CD4-positive, alpha-beta T cell treated with Interleukin-10 for 1 hour (primary cell): ENCODE measurements around the gene HSPA1A.
"Not testable (repeated sequence)": the region's sequence is repeated elsewhere in the genome, so short reads cannot be mapped to it uniquely, and the experiment has no call there.

Experiments used
- DNase-seq: peaks from one replicate; pipeline ENCODE4 v3.0.0-alpha.2; 2020

The HSPA1A gene

DNA sequence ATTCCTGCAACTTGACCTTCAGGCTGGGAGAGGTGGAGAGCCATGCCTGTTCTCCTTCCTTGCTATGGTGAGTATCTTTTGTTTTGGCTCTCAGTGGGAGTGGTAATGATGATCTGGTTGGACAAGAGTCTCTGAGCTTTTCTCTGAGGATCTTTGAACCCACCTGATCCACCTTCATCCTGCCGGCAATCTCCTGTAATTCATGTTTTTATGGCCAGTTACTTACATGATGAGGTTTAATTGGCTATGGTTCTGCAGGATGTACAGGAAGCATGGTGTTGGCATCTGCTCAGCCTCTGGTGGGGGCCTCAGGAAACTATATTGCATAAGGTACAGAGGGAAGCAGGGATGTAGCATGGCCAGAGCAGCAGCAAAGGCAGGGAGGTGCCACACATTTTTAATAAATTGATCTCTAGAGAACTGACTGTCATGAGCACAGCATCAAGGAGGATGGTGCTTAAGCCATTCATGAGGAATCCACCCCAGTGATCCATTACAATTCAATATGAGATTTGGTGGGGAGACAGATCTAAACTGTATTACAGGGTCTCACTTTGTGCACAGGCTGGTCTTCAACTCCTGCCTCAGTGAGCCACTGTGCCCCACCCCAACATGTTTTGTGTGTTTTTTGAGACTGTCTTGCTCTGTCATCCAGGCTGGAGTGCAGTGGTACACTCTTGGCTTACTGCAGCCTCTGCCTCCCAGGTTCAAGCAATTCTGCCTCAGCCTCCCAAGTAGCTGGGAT is 22.2 kb downstream of the HSPA1A start:
- no peak for DNase-seq

- DNase-seq: not testable (repeated sequence)
Observed at GRCh38 chr6:31838114-31838553, 22.8 kb downstream of the HSPA1A start.

DNA sequence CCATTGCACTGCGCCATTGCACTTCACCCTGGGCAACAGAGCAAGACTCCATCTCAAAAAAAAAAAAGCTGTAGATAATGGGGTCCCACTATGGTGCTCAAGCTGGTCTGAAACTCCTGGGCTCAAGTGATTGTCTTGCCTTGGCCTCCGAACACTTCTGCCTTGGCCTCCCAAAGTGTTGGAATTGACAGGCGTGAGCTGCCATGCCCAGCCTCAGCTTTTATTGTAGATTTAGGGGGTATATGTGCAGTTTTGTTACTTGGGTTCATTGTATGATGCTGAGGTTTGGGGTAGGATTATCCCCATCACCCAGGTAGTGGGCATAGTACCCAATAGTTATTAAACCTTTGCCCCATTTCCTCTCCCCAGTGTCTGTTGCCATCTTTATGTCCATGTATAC is 23.6 kb downstream of the HSPA1A start:
- DNase-seq: no peak

DNA sequence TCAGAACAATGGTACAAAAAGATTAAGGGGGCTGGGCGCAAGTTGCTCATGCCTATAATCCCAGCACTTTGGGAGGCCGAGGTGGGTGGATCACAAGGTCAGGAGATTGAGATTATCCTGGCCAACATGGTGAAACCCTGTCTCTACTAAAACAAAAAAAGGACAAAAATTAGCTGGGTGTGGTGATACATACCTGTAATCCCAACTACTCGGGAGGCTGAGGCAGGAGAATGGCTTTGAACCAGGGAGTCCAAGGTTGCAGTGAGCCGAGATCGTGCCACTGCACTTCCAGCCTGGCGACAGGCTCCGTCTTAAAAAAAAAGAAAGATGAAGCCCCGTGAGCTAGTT is 24.4 kb downstream of the HSPA1A start:
- not testable (repeated sequence) for DNase-seq

DNA sequence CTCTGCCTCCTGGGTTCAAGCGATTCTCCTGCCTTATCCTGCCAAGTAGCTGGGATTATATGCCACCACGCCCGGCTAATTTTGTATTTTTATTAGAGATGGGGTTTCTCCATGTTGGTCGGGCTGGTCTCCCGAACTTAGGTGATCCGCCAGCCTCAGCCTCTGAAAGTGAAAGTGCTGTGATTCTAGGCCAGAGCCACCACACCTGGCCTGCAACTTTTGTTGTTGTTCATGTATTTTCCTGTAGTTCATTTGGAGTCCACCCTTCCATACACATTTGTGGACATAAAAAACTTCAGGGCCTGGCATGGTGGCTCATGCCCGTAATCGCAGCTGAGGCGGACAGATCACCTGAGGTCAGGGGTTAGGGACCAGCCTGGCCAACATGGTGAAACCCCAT is 26.7 kb downstream of the HSPA1A start:
- DNase-seq: no peak

DNA sequence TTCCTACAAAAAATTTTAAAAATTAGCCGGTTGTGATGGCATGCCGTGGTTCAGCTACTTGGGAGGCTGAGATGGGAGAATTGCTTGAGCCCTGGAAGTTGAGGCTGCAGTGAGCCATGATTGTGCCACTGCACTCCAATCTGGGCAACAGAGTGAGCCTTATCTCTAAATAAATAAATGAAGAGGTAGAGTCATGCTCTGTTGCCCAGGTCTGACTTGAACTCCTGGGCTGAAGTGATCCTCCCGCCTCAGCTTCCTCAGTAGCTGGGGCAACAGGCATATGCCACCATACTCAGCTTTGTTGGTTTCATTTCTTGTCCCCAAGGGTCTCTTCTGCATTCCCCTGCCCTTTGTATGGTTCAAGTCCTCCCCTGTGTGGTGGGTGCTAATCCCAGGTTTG is 29.2 kb downstream of the HSPA1A start:
- no peak for DNase-seq

DNA sequence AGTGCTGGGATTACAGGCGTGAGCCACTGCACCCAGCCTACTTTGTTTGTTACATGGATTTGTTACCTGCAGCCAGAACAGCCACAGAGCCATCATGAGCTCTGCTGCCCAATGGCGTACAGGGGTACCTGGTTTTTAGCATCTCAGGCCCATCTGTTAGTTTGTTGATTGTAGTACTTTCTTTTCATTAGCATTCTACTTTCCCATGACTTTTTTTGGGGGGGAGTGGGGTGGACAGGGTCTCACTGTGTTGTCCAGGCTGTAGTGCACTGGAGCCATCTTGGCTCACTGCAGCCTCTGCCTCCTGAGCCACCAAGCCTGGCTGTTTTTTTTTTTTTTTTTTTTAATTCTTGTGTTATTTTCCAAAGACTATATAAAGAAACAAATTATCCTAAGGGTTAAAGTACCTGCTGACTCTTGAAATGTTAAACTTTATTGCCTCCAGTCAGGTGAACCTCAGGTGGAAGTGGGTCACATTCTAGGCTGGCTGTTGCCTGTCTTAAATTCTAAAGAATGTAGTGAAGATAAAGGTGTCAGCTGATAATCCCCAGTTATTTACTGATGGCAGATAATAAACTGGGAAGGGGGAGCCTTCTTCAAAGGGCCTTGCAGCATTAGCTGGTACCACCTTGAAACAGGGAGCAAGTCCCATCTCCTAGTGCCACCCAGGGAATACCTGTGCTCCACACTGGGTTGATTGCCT is 32.1 kb downstream of the HSPA1A start:
- no peak for DNase-seq

DNA sequence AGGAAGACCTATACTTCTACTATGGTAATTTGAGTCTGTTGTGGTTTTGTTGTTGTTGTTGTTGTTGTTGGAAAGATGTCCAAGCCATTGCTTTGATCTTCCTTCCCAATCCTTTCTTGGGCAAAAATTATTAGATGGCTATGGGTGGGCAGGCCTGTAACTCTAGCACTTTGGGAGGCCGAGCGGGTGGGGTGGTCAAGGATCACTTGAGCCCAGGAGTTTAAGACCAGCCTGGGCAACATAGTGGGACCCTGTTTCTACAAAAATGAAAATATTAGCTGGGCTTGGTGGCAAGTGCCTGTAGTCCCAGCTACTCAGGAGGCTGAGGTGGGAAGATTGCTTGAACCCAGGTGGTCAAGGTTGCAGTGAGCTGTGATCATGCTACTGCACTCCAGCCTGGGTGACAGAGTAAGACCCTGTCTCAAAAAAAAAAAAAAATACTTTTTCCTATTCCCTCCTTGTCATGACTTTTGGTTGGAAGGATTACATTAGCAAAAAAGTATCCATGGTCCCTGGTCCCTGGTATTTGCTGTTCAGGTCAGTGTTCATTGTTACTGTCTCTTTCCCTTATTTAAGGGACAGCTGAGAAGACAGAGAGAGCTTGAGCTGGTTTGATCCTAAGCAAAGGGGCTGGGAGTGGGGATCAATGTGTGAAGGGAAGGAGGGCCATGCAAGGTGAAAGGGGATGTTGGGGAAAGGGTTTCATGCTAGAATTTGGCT is 35.6 kb downstream of the HSPA1A start:
- DNase-seq: no peak

GRCh38 chr6:31851485-31851832 is 36.1 kb downstream of the HSPA1A start:
- no peak for DNase-seq

- DNase-seq: not testable (repeated sequence)
Observed at GRCh38 chr6:31851980-31852718, 36.8 kb downstream of the HSPA1A start.

- DNase-seq: not testable (repeated sequence)
Observed at GRCh38 chr6:31857774-31858173, 42.4 kb downstream of the HSPA1A start.

GRCh38 chr6:31858707-31859106 is 43.4 kb downstream of the HSPA1A start:
- no peak for DNase-seq

GRCh38 chr6:31859923-31860322 is 44.6 kb downstream of the HSPA1A start:
- DNase-seq: no peak

DNA sequence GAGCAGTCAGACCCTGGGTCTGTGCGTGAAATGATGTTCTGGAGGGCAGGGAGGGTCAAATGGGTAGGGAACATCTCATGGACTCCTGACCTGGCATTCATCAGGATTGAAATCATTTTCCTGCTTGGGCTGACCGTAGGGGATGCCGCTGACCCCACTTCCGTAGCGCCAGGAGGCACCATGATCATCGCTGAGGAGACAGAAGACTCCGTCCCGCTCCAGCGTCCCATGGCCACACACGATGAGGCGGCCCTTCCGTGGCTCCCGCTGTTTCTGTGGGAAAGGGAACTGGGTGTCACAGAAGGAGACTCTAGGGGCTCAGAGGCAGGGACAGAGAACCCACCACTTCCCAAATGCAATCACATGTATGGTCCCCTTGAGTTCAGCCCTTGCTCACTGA is 45.0 kb downstream of the HSPA1A start:
- DNase-seq: no peak

GRCh38 chr6:31861150-31861549 is 45.8 kb downstream of the HSPA1A start:
- DNase-seq: no peak

GRCh38 chr6:31861919-31862343 is 46.6 kb downstream of the HSPA1A start:
- DNase-seq: no peak

GRCh38 chr6:31862344-31863235 is 47.2 kb downstream of the HSPA1A start, which contains the start of gene NEU1:
NEU1 (minus strand) TSS chr6:31862821; CDS start chr6:31862776, 45 bp downstream.
- peak; percentile 100 for DNase-seq

GRCh38 chr6:31864123-31864562 is 48.8 kb downstream of the HSPA1A start:
- DNase-seq: not testable (repeated sequence)

GRCh38 chr6:31864818-31865204 is 49.5 kb downstream of the HSPA1A start:
- DNase-seq: no peak

GRCh38 chr6:31865205-31866118 is 50.1 kb downstream of the HSPA1A start:
- DNase-seq: no peak
